ENCODE data around the gene PSMD14. TPM values are rescaled to one million over a fixed set of nuclear protein-coding genes. Genes with fewer than 3 reads are reported as not detected.

Gene PSMD14
- total RNA-seq, 1 experiment from 2014 or later = 118 TPM

DNA sequence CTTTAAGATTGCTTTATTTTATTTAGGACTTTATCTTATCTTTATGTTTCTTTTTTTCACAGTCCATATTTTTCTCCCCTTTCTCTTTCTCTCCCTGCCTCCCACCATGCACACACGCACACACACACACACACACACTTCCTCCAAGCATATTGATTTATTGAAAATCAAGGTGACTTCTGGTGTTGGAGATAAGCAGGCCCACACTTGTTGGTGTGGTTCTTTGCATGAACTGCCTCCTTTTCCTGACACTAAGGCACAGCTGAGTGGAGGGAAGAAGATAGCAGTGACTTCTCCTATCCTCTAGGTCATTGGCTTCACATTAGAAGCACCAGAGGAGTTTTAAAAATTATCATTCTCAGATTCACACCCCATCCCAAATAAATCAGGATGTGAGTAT, 125.9 kb downstream of the PSMD14 start:
- H3K9ac ChIP-seq (ENCODE audit: low read length) = no peak overlapping the region
- no peaks in the 10 kb centered on the region for H3K36me3 ChIP-seq (ENCODE audit: control insufficient read depth in 1 of 2, insufficient read depth in 2 of 2, low read length in 2 of 2)
- no peak overlapping the region for H2AFZ ChIP-seq (ENCODE audit: low read depth, low read length, poor library complexity, severe bottlenecking)
- H4K20me1 ChIP-seq (ENCODE audit: insufficient read depth) = no peaks in the 10 kb centered on the region
- ATAC-seq (no peak), DNase-seq (ENCODE audit: low read depth, low spot score) (no peak)
- no peaks in the 10 kb centered on the region for H3K27me3 ChIP-seq (ENCODE audit: insufficient read depth, low read length)
- no TSS peak for BruUV-seq (replicated peaks)
- RAD21 ChIA-PET (ENCODE audit: low non-redundant PET in 1 of 2, low total read pairs in 2 of 2, uncharacterized antibody in 2 of 2, unreplicated experiment in 2 of 2) = no interaction called here
- no peaks in the 10 kb centered on the region for H3K9me3 ChIP-seq (ENCODE audit: control insufficient read depth in 1 of 2, insufficient read depth in 1 of 2, low read depth in 1 of 2, low read length in 2 of 2)
- H3K4me3 ChIP-seq (replicated peaks in 1 of 2; ENCODE audit: low read depth in 1 of 2, low read length in 2 of 2) = no peak overlapping the region
- intact Hi-C loops (cut with micrococcal nuclease) = no loop called here
- POLR2A ChIA-PET = no interaction called here
- H3K79me2 ChIP-seq (ENCODE audit: insufficient read depth, low read length) = no peaks in the 10 kb centered on the region
- H3K4me2 ChIP-seq (ENCODE audit: low read length) = no peak overlapping the region
- CTCF ChIA-PET = no interaction called here
- no peaks in the 10 kb centered on the region for H3K9me2 ChIP-seq (ENCODE audit: insufficient read depth)
- no peaks in the 10 kb centered on the region for H3K4me1 ChIP-seq (ENCODE audit: control insufficient read depth in 1 of 2, insufficient read depth in 2 of 2, low read length in 2 of 2)
- H3K27ac ChIP-seq (ENCODE audit: low read depth, low read length) = no peak overlapping the region
- no peak for TF ChIP-seq ATF3 (IDR thresholded peaks at IDR 0.05)
- TF ChIP-seq FOSL1 (IDR thresholded peaks at IDR 0.05; ENCODE audit: low read depth) = no peak
- no peak for TF ChIP-seq CBX3 (IDR thresholded peaks at IDR 0.05; ENCODE audit: low read depth)

DNA sequence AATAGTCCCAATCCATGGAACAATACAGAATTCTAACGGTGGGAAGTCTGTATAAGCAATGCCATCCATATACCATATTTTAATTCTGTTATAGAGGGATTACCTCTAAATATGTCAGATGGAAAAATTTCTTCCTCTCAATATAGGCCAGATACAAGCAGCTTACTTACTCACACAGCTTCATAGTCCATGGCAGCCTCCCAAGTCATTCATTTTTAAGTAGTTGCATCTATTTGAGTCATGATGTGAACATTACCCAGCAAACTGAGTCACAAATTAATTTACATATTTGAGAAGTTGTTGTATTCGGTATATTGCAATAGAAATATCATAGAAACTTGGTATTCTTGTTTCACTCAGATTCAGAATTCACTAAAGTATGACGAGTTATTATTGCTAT, 128.2 kb downstream of the PSMD14 start:
- H3K27me3 ChIP-seq (ENCODE audit: insufficient read depth, low read length) = no peaks in the 10 kb centered on the region
- H4K20me1 ChIP-seq (ENCODE audit: insufficient read depth) = no peaks in the 10 kb centered on the region
- intact Hi-C loops (cut with micrococcal nuclease) = no loop called here
- no peak overlapping the region for H3K27ac ChIP-seq (ENCODE audit: low read depth, low read length)
- no peak overlapping the region for H2AFZ ChIP-seq (ENCODE audit: low read depth, low read length, poor library complexity, severe bottlenecking)
- no peak for DNase-seq (ENCODE audit: low read depth, low spot score)
- H3K36me3 ChIP-seq (ENCODE audit: control insufficient read depth in 1 of 2, insufficient read depth in 2 of 2, low read length in 2 of 2) = no peaks in the 10 kb centered on the region
- TF ChIP-seq SRF (IDR thresholded peaks at IDR 0.05; ENCODE audit: low read depth) (no peak), TCF7L2 (IDR thresholded peaks at IDR 0.05; ENCODE audit: borderline replicate concordance, extremely low read depth, insufficient read depth, insufficient read length) (no peak), CTCF (IDR thresholded peaks at IDR 0.05 in 2 of 3, conservative IDR thresholded peaks at IDR 0.05 in 1 of 3; ENCODE audit: borderline replicate concordance in 1 of 3, insufficient read depth in 1 of 3, low read depth in 2 of 3, low read length in 2 of 3) (no peak)
- H3K4me1 ChIP-seq (ENCODE audit: control insufficient read depth in 1 of 2, insufficient read depth in 2 of 2, low read length in 2 of 2) = no peaks in the 10 kb centered on the region
- H3K9me2 ChIP-seq (ENCODE audit: insufficient read depth) = no peaks in the 10 kb centered on the region
- ChIA-PET POLR2A (no interaction called here), CTCF (no interaction called here), RAD21 (ENCODE audit: low non-redundant PET in 1 of 2, low total read pairs in 2 of 2, uncharacterized antibody in 2 of 2, unreplicated experiment in 2 of 2) (no interaction called here)
- no peak overlapping the region for H3K9ac ChIP-seq (ENCODE audit: low read length)
- H3K4me2 ChIP-seq (ENCODE audit: low read length) = no peak overlapping the region
- ATAC-seq = no peak
- no TSS peak for BruUV-seq (replicated peaks)
- H3K79me2 ChIP-seq (ENCODE audit: insufficient read depth, low read length) = no peaks in the 10 kb centered on the region
- no peak overlapping the region for H3K4me3 ChIP-seq (replicated peaks in 1 of 2; ENCODE audit: low read depth in 1 of 2, low read length in 2 of 2)
- no peaks in the 10 kb centered on the region for H3K9me3 ChIP-seq (ENCODE audit: control insufficient read depth in 1 of 2, insufficient read depth in 1 of 2, low read depth in 1 of 2, low read length in 2 of 2)

Measured in HCT116 (cell line).